Breast epithelium (tissue), 3 donors: ENCODE data around the gene MT3.

ENCODE experiments used
- CTCF ChIP-seq, 3 donors: fragments of 450-650 bp; IDR thresholded peaks; one replicate each; pipeline ENCODE4 v1.5.1; 2016 to 2017; ENCODE audit warnings: antibody characterized with exemption in 3 of 3, mild to moderate bottlenecking in 3 of 3, moderate library complexity in 3 of 3
- POLR2A ChIP-seq: fragments of 450-650 bp; IDR thresholded peaks from one replicate; pipeline ENCODE4 v1.6.1; 2016; ENCODE audit warnings: antibody characterized with exemption, mild to moderate bottlenecking, moderate library complexity
- POLR2AphosphoS5 ChIP-seq, 3 donors: sonication (generic); formaldehyde crosslinking; IDR thresholded peaks; one replicate each; pipeline ENCODE4 v1.6.1; 2017; ENCODE audit warnings: antibody characterized with exemption in 3 of 3

DNA sequence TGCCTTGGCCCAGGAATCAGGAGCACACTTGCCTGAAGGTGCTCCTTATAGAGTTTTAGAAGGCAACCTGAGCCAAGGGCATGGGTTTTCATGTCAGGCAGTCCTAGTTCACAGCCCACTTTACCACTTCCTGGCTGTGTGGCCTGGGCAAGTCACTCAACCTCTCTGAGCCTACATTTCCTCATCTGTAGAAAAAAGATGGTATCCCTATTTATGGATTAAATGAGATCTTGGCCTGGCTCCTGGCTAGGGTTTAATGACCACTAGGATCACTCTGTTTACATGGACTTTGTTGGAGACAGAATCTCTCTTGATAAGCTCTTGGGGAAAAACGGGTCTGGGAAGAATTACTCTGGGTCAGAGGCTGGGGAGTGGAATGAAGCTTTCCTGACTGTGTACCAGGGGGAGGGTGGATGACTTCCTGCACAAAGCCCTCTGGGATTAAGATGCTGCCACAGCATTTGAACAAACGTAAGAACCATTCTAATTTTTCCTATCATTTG is 21.3 kb downstream of the MT3 start:
- TF ChIP-seq CTCF (IDR thresholded peaks at IDR 0.05): no peak
- no peak for TF ChIP-seq POLR2AphosphoS5 (IDR thresholded peaks at IDR 0.05)
- TF ChIP-seq POLR2A: no peak
